ENCODE data around the gene LRRK1. TPM values are rescaled to one million over a fixed set of nuclear protein-coding genes. Genes with fewer than 3 reads are reported as not detected.

The LRRK1 gene
- total and polyA plus RNA-seq, 2 of the 13 experiments (the other 11 are each of a cell fraction or from before 2014, with no cell fraction given): 0.13 to 1.2 TPM

- TF ChIP-seq TOPORS (CRISPR knock-in tag; IDR thresholded peaks at IDR 0.05) (no peak), ATAD3A (CRISPR knock-in tag; IDR thresholded peaks at IDR 0.05) (no peak), ZNF619 (CRISPR knock-in tag; IDR thresholded peaks at IDR 0.05) (no peak), SIX1 (CRISPR knock-in tag; IDR thresholded peaks at IDR 0.05; ENCODE audit: borderline replicate concordance) (no peak), DNMT1 (CRISPR knock-in tag; IDR thresholded peaks at IDR 0.05) (no peak), STAT5B (CRISPR knock-in tag; IDR thresholded peaks at IDR 0.05) (no peak), ZBTB14 (CRISPR knock-in tag; IDR thresholded peaks at IDR 0.05) (no peak), EZH2 (conservative IDR thresholded peaks at IDR 0.05; ENCODE audit: low read depth, low read length) (no peak), ZBED4 (CRISPR knock-in tag; IDR thresholded peaks at IDR 0.05; ENCODE audit: borderline replicate concordance) (no peak), HOXD1 (CRISPR knock-in tag; IDR thresholded peaks at IDR 0.05) (0 out of 2 replicates have a peak, but pooled peaks have one; percentile 26), GLMP (CRISPR knock-in tag; IDR thresholded peaks at IDR 0.05; ENCODE audit: borderline replicate concordance) (no peak), CEBPB (IDR thresholded peaks at IDR 0.05; ENCODE audit: borderline replicate concordance, low read depth, low read length) (no peak), HMGXB3 (CRISPR knock-in tag; IDR thresholded peaks at IDR 0.05; ENCODE audit: borderline replicate concordance) (0 out of 2 replicates have a peak, but pooled peaks have one; percentile 14), ZNF710 (CRISPR knock-in tag; IDR thresholded peaks at IDR 0.05; ENCODE audit: borderline replicate concordance) (no peak), KDM5B (CRISPR knock-in tag; IDR thresholded peaks at IDR 0.05; ENCODE audit: borderline replicate concordance) (no peak; the same call in 1 of the 2 replicates), PAF1 (CRISPR knock-in tag; IDR thresholded peaks at IDR 0.05) (no peak)
These were observed 169.8 kb downstream of the LRRK1 start (continued) for GRCh38 chr15:101088788-101089578.
